Stimulated activated CD4-positive, alpha-beta T cell treated with anti-CD3 and anti-CD28 coated beads, Interleukin-15, amount 100 ng/mL, for 24 hours (primary cell): ENCODE data around the gene GLIPR2.

Source experiments
- DNase-seq: peaks from one replicate; pipeline ENCODE4 v3.0.0-alpha.2; 2020

The GLIPR2 gene

DNA sequence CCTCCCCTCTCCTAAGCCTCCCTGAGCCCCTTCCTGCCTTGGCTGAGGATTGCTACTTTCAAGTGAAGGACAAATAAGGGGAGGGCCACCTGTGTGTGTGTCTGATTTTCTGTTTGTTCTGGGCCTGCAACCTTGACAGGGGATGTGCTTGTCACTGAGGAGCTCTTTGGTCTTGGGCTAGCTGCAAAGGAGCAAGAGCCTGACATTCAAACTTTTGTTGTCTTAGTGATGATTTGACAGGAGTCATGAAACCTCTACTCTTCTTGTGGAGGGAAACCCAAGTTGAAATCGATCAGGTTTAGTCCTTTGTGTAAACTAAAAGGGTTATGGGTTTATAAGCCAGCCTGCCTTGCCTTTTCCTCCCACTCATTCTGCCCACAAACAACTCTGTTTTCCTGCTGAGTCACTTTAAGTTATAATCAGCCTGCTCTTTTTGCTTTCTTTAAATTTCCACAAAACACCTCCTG, 71.0 kb downstream of the GLIPR2 start:
- no peak for DNase-seq

DNA sequence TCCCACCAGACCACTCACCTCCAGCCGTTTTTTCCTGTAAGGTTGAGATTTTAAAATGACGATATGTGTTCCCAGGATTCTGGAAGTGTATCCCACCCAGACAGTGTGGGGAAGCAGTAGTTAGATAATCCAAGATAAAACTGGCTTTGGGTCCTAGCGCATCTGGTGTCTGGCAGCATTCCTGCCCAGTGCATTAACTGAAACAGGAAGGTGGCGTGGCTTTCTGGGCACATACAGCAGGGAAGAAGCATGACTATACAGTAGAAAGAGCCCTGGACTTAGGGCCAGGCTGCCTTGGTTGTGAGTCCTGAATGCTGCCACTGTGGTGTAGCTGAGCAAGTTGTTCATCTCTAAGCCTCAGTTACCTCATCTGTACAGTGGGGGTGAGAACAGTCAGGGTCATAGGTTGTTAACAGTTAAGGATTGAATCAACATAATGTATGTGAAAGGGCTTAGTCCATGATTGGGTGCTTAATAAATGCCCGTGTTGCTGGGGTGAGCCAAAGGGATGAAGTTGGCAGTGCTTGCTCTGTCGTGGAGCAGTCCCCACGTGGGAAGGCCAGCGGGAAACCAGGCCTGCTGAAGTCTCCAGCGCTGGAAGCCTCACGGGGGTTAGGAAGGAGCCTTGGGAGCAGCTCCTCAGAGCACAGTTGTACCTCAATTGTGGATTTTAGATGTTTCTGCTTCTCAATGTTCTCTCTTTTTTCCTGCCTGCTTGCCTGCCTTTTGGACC, 72.2 kb downstream of the GLIPR2 start:
- no peak for DNase-seq

DNA sequence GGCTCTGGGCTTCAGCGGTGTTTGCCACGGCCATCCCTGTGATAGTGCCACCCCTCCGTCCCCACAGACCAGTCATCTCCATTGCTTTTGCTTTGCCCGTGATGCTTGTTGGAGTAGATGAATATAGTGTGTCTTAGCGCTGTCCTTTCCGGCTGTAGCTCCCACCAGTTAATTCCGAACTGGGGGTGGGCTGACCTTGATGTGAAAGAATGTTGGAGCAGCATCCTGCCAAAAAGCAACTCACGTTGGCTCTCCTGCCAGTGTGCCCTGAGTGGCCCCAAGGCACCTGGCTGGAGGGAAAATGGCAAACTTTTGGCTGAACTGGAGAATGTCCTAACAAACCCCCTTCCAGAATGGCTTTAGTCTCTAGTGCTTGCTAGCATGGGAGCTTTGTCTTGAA, 74.2 kb downstream of the GLIPR2 start:
- DNase-seq, result no peak

DNA sequence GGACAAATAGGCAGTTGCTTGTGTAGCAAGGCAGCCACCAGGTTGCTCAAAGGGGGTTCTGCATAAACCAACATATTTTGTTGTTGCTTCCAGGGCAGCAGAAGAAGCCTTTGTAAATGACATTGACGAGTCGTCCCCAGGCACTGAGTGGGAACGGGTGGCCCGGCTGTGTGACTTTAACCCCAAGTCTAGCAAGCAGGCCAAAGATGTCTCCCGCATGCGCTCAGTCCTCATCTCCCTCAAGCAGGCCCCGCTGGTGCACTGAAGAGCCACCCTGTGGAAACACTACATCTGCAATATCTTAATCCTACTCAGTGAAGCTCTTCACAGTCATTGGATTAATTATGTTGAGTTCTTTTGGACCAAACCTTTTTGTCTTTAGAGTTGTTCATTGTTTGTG, 75.0 kb downstream of the GLIPR2 start:
- no peak for DNase-seq

DNA sequence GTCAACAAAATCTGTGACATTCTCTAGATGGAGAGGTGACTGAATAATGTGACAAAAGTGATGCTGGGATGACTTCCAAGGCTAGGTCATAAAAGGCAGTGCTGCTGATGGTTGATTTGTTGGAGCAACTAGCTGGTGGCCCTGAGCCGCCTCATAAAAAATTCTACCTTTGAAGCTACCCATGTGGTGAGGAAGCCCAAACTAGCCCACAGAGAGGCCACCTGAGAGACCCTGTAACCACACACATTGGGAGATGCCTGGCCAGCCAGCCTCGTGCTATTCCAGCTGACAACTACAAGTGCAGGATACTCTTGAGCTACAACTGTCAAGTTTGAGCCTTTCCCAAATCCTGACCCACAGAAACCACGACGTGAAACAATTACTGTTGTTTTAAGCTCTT, 76.9 kb downstream of the GLIPR2 start:
- no peak for DNase-seq
